ENCODE results near the gene KCTD13.
"Not testable (repeated sequence)": the region's sequence is repeated elsewhere in the genome, so short reads cannot be mapped to it uniquely, and the experiment has no call there.

The KCTD13 gene

DNA sequence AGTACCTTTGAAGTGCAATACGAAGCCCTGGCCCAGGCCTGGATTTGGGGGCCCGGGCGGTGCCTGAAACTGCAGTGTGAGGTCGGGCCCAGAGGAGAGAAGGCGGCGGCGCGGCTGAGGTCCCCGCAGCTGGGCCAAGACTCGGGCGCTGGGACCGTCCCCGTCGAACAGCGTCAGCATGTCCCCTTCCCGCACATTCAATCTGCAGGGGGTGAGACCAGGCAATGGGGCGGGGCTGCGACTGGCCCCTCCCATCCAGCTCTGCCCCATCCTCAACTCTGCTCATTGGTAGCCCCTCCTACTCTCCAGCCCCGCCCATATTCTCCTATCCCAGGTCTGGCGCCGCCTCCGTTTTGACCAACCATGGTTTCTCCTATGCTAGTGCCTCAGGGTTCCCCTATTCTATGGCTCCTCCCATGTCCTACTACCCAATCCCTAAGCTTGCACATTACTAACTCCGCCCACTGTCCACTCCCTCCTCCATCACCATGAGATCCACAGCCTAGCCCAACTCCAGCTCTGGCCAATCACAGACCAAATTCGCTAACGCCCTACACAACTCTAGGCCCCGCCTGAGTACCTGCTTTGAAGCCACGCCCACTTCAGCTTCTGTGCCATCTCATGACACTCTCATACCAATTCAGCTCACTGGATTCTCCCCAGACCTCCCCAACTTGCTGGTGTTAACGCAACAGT, 48.6 kb downstream of the KCTD13 start:
- no peak for DNase-seq

DNA sequence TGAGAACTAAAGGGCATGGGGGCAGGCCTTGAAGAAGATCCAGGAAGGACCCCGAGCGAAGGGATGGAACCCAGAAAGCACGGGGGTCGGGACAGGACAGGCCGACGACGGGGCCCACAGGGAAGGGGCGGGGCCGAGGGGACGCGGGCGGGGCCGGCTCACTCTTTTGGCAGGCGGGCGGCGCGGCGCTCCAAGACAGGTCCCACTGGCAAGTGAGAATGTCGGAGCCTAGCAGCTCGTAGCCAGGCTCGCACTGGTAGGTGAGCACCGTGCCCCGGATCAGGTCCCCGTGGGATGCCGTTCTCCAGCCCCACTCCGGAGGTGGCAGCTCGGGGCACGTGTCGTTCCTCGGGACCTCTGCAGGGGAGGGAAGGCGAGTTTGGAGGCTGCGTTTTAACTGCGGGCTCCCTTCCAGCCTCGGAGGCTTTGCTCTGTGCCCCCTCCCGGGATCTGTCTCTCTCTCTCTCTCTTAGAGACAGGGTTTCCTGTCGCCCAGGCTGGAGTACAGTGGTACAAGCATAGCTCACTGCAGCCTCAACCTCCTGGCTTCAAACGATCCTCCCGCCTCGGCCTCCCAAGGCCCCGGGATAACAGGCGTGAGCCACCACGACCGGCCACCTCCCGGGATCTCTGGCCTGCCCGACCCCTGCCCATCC, 49.3 kb downstream of the KCTD13 start:
- no peak for DNase-seq

DNA sequence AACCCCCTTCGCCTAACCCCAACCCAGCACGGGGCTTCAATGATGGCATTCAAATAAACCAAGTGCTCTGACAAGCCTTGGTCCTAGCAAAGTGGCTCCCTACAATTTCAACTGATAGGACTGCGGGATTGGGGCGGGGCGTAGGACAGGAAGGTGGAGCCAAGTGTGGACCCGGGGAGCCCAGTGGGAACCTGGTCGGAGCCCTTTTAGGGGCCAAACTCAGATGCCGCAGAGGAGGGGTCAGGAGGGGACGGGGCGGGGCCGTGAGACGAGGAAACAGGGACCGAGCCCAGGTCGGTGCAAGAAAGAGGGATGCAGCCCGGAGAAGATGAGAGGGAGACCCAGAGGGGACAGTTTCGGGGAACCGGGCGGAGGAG, 49.8 kb downstream of the KCTD13 start:
- DNase-seq, result no peak

DNA sequence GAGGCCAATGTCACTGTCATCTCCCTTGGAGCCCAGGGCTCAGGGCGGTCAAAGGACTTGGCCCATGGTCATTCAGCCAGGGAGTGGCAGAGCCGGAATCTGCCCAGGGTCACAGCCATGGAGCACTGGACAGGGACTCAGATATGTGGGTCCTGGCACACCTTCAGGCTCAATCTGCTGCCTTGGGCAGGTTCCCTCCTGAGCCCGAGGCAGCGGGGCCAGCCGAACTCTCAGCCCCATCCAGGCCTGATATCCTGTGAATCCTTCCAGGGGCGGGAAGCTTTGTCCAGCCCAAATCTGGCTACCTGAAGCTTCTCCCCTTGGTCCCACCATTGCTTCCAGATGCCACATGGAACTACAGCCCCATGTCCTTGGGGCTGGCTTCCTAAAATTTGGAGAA, 50.8 kb downstream of the KCTD13 start:
- DNase-seq, result no peak

DNA sequence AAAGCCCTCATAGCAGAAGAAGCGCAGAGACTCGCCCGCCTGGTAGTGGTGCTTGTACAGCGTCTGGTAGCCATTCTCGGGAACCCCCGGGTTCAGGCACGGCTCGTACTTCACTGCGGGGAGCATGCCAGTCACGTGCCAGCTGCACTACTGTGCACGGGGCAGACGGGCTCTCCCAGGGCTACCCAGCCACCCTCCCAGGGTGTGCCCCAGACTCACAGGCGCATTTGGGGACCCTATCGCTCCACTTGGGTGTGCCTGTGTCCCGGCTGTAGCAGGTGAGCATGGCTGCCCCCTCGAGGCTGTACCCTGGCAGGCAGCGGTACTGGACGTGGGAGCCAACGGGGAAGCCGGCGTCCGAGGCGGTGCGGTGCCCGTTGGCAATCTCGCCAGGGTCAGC, 52.7 kb downstream of the KCTD13 start:
- no peak for DNase-seq

DNA sequence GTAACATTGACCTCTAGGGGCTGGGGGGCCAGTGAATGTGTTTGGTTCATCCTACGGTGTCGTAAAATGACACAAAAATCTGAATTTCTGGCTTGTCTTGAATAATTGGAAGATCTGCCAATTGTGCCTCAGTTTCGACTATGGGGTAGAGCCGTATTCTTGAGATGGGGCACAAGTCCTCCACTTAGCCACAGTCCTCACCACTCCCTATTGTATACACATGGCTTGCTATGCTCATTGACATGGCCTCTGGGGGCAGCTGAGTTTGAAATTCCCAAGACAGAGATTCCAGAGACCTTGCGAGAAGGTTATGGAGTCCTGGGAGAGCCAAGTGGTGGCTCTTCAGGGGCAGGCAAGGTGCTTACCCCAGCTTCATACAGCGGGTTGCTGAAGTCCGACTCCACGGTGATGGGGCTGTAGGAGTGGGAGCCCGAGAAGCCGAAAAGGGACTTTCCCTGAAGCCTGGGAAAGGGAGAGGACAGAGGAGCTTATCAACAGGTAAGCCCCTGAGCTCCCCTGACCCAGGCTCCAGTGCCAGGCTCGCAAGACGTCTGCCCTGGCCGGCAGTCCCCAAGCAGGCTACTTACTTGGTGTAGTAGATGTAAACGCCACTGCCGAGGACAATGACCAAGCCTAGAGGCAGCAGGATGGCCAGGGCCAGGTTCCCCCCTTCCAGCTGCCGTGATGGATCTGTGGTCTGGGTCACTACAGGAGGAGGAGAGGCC, 54.0 kb downstream of the KCTD13 start:
- DNase-seq, result no peak

DNA sequence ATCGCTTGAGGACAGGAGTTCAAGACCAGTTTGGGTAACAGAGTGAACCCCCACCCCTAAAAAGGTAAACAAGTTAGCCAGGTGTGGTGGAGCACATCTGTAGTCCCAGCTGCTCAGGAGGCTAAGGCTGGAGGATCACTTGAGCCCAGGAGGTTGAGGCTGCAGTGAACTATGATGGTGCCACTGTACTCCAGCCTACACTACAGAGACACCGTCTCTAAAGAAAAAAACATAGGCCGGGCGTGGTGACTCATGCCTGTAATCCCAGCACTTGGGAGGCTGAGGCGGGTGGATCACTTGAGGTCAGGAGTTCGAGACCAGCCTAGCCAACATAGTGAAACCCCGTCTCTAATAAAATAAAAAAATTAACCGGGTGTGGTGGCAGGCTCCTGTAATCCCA, 57.0 kb downstream of the KCTD13 start:
- DNase-seq, result not testable (repeated sequence)

DNA sequence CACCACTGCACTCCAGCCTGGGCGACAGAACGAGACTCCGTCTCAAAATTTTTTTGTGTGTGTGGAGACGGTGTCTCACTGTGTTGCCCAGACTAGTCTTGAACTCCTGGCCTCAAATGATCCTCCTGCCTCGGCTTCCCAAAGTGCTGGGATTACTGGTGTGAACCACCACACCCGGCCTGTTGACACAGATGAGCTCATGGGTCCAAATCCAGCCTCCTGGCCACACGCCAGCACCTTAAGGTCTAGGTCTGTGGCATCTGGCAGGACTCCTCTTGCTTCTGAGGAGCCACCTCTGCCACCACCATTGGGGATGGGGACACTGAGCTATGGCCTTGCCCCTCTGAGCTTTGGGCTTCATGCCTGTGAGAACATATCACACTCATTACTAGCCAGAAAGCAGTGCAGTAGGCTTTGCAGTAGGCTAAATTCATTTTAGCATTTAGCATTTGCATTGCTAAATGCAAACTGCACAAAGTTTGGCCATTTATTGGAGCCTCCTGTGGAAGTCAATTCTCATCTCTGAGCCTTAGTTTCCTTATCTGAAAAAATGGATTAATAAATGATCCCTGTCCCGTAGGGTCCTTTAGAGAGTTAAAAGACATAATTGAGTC, 57.5 kb downstream of the KCTD13 start:
- no peak for DNase-seq

DNA sequence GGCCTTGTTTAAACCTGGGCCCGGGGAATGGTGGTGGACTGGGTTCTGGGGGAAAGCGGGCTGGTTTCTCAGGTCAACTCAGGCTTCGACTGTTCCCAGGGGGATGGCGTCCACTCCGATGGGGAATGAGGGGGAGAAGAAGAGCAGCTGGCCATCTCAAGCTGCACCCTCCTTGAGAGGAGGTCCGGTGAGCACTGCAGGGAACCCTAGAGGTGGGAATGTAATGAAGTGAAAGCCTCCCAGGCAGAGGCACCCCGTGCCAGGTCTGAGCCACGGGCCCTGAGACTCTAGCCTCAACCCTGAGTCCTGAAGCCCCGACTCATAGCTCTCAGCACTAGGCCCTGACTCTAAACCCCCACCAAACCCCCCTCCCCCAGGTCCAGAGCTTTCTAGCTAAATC, 61.8 kb downstream of the KCTD13 start:
- no peak for DNase-seq

DNA sequence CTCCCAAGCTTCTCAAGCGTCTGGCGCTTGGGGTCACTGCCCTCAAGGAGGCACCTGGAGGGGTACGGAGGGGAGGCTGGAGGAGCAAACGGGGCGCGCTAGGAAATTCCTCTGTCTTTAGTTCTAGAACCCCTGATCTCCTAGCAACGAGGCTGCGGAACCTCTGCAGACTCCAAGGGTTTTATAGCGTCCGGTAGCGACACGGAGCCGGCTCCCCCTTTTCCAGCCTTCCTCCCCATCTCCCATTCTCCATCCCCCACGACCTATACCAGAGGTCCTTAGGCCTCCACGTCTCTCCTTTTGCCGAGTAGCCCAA, 62.4 kb downstream of the KCTD13 start:
- no peak for DNase-seq

DNA sequence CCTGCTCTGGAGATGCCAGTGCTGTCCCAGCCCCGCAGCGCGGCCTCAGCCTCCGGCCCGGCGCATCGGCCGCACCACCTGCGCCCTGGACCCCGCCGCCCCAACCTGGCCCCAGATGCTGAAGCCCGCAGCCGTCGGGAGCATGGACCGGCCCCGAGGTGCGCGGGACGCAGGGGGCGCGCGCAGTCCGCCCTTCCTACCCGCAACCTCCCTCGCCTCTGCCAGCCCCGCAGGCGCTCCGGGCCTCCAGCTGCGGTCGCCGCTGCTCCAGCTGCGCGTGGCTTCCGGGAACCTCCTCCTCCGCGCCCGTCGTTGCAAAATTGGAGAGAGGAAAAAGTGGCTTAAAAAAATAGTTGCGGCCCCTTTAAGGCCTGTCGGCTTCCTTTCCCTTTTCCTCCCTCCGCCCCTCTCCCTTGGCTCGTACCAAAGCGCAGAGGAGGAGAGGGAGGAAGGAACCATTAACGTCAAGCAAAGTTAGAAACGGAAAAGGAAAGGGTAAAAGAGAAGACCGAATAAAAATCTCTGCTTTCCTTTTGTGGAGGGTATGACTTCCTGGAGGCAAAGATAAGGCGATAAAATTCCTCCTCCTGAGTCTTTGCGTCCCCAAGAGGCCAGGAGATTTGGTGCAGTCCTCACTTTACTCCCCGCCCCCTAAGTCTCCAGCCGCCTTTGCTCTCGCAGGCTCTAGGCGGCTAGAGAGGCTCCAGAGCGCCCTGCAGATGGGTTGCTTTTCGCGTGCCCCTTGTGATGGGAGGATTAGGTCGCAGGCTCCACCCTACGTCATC, 63.0 kb downstream of the KCTD13 start, which contains the start of gene CDIPT:
Gene CDIPT, minus strand, starts transcription at position 343 of the 785 bp plus-strand sequence. CDS start 369 bp downstream, outside the sequence.
- peak; percentile 96 for DNase-seq

DNA sequence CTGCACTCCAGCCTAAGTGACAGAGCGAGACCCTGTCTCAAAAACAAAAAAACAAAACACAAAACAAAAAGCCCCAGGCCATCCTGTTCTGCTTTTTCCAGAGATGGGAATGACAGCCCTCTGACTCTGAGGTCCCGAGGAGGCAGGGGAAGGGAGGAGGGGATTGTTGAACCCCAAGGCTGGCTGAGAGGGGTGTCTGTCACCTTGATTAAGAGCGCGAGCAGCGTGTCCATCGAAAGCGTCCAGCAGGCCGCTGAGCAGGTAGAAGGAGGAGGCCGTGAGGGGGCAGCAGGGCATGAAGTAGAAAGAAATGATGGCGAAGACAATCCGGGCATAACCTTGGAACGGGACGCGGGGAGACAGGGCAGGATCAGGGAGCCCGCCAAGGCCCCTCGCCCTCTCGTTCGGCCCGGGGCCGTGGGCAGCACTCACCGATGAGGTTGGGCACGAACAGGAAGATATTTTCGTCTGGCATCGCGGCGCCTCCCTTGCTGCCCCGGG, 63.6 kb downstream of the KCTD13 start:
- DNase-seq, result peak; percentile 16

DNA sequence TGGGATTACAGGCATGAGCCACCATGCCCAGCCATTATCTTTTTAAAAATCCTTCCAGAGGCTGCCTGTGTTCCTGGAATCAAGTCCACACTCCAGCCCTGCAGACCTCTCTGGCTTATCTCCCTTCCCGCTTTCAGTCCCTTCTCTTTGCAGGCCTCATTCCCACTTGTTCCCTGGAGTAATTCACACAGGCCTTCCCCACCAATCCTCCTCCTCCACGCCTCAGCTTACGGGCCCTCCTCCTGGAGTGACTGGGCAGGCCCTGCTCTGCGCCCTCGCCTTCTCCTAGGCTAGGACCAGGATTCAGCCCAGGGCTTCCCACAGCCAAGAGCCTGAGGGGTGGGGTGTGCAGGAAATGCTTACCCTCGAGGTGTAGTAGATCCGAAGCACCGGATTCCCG, 65.8 kb downstream of the KCTD13 start:
- no peak for DNase-seq

DNA sequence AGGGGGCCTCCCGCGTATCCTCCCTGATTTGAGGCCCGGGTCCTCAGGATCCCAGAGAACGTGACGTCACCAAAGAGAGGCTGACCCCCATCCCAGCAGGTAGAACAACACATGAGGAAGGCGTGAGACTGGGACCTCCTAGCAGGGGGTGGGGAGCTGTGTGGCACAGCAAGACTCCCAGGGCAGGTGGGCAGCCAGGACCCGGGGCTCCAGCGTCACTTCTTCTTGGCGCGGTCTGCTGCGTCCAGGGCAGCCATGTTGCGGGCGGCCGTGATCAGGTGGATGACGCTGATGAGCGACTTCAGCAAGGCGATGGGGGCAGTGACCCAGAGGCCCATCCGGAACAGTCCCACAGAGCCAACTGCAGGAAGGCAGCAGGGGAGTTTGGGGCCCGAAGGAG, 67.1 kb downstream of the KCTD13 start:
- no peak for DNase-seq

DNA sequence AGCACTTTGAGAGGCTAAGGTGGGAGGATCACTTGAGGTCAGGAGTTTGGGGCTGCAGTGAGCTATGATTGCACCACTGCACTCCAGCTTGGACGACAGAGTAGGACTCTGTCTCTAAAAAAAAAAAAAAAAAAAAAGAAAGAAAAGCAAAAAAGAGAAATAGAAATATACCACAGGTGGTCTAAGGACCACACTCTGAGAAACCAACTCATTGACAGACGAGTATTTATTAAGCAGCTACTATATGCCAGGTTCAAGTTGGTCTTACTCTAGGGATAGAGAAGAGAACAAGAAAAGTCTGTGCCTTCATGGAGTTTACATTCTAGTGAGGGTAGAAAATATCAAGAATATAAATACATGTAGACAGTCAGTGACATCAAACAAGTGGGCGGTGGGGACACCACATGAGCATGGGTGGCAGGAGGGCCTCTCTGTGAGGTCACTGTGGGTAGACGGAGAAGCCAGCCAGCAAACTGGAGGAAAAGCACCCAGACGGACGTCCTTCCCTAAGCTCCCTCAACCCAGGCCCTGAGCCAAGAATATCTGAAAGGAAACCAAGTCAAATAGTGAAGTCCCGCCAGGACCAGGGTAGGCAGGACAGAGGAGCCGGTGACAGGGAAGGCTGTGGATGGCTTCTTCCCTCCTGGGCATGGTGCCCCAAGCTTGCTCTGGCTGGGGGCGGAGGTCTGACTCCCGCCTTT, 67.7 kb downstream of the KCTD13 start:
- DNase-seq, result no peak

DNA sequence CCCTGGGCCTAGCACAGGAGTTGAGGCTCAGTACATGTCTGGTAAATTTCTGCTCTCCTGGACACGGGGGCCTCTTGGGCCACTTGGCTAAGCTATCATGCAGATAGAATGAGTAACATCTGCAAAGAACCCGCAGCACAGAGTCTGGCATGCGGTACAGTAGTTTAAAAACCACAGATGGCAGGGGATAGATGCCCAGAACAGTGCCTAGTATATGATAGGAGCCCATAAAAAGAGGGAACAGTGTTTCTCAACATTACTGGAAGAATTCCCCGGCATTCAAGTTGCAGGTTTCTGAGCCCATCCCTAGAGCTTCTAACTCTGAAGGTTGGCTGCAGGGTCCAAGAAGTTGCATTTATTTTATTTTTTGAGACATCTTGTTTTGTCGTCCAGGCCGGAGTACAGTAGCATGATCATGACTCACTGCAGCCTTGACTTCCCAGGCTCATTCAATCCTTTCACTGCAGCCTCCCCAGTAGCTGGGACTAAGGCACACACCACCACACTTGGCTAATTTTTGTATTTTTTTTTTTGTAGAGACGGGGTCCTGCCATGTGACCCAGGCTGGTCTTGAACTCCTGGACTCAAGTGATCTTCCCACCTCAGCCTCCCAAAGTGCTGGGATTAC, 68.8 kb downstream of the KCTD13 start:
- DNase-seq, result peak; percentile 52

Measured in fibroblast of upper back skin (primary cell).